Ramos (cell line): ENCODE measurements around the gene LSM14A.
"Not testable (repeated sequence)": the region's sequence is repeated elsewhere in the genome, so short reads cannot be mapped to it uniquely, and the experiment has no call there.

Experiments used
- in situ Hi-C: fragments of 300-500 bp; cut with MboI; formaldehyde crosslinking; loops from one replicate; pipeline ENCODE4 v1.14.3; 2022; ENCODE audit warnings: low sequenced_read_pairs; ENCODE audit not compliant: unreplicated experiment

LSM14A gene

DNA sequence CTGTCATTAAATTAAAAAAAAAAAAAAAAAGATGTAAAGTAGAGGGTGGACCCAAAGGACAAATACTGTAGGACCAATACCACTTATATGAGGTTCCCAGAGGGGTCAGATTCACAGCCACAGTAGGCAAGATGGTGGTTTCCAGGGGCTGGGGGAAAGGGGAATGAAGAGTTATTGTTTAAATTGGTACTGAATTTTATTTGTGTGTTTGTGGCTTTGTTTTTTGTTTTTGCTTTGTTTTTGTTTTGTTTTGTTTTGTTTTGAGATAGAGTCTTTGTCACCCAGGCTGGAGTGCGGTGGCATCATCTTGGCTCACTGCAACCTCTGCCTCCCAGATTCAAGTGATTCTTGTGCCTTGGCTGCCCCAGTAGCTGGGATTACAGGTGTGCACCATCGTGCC lies 17.9 kb upstream of the LSM14A start:
- in situ Hi-C loops, result no loop called here

DNA sequence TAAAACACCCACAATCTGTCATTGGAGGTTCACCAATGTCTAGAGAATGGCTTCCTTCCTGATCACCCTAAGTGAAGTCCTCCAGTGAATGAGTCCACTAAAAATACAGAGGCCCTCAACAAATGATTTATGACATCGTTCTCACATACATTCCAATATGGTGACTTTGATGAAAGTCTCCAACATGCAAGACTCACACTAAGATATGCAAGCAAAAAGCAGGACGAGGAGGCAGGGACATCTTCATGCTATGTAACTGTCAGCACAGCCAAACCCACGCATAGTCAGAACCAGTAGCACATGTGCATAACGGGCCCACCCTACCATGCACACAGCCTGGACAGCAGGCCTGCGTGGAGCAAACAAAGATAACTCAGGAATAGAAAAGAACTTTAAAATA lies 16.6 kb upstream of the LSM14A start:
- in situ Hi-C loops, result no loop called here

DNA sequence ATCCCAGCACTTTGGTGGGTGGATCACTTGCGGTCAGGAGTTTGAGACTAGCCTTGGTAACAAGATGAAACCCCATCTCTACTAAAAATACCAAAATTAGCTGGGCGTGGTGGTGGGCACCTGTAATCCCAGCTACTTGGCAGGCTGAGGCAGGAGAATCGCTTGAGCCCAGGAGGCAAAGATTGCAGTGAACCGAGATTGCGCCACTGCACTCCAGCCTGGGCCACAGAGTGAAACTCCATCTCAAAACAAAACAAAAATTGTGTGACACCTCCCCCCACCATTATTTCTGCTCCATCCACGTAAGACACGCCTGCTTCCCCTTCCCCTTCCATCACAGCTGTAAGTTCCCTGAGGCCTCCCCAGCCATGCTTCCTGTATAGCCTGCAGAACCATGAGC lies 13.3 kb upstream of the LSM14A start:
- in situ Hi-C loops, result not testable (repeated sequence)

DNA sequence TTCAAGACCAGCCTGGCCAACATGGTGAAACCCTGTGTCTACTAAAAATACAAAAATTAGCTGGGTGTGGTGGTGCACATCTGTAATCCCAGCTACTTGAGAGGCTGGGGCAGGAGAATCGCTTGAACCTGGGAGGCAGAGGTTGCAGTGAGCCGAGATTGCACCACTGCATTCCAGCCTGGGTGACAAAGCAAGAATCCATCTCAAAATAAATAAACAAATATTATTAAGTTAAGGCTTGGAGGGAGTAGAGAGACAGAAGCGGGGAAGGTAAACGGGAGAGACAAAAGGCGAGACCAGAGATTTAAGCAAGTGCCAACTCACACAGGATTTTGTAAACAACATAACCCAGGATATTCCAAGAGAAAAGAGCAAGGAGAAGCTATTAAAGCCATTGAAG lies 12.8 kb upstream of the LSM14A start:
- in situ Hi-C loops, result not testable (repeated sequence)

DNA sequence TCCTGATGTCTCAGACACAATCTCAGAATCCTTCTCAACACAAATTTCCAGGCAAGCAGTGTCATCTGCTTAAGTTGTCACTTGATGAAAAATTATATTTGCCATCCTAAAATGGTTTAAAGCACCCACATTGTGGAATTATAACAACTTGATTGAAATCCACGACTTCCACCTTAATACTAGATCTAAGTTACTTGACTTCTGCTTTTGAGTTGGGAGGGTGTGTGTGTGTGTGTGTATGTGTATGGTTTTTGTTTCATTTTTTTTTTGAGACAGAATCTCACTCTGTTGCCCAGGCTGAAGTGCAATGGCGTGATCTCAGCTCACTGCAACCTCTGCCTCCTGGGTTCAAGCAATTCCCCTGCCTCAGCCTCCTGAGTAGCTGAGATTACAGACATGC lies 10.4 kb upstream of the LSM14A start:
- in situ Hi-C loops, result not testable (repeated sequence)

DNA sequence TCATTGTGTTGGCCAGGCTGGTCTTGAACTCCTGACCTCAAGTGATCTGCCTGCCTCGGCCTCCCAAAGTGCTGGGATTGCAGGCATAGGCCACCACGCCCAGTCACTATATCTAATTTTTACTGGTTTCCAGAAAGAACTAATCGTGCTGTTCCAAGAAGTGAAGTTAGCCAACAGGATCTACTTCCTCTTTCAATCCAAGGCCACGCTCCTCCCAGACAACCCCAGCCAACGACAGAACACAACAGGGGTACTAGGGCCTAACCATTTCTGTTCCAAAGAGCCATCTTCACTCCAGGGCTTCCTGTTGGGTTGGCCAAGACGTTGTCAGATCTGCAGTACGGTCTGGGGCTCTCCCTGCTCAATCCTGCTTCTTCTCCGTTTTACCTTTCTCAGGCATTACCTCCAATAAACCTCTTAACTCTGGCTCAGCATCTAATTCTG lies 7.0 kb upstream of the LSM14A start:
- in situ Hi-C loops, result no loop called here

DNA sequence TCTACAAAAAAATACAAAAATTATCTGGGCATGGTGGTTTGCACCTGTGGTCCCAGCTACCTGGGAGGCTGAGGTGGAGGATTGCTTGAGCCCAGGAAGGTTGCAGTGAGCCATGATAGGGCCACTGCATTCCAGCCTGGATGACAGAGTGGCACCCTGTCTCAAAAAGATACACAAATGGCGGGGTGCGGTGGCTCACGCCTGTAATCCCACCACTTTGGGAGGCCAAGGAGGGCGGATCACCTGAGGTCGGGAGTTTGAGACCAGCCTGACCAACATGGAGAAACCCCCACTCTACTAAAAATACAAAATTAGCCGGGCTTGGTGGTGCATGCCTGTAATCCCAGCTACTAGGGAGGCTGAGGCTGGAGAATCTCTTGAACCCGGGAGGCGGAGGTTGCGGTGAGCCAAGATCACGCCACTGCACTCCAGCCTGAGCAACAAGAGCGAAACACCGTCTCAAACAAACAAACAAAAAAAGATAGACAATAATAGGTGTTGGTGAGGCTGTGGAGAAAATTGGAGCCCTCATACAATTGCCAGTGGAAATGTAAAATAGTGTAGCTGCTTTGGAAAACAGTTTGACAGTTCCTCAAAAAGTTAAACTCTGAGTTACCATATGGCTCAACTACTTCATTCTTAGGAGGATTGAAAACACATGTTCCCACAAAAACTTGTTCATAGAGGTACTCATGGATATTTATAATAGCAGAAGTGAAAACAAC lies 2.7 kb upstream of the LSM14A start:
- in situ Hi-C loops, result not testable (repeated sequence)

DNA sequence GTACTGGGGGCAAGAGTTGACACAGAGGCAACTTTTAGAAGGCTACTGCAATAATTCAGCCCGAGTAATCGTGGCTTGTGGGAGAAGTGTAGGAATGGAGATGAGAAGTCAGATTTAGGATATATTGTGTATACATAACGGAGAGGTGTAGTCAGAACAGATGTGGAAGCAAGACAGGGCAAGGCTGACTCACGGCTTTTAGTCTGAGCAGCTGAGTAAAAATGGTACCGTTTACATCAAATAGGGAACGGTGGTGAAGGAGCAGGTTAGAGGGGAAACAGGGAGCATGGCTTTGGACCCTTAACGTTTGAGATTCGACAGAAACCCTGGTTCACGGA lies 796 bp upstream of the LSM14A start:
- in situ Hi-C loops, result no loop called here

DNA sequence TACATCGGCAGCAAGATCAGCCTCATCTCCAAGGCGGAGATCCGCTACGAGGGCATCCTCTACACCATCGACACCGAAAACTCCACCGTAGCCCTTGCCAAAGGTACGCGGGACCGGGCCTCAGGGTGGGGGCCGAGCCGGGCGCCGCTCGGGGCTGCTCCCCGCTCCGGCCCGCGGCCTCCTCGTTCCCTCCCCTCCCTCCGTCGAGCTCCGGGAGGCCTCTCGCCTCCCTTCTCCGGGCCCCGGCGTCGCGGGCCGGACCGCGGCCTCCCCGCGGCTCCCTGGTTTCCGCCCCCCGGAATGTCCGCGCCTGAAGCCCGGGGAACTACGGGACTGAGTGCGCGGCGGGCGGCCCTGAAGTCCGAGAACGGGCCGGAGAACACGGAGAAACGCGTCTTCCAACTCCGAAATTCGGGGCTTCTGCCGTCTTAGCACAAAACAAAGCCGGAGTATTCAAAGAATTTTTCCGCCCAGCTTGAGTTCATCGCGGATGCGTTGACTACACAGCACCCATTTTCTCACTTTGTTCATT lies 423 bp downstream of the LSM14A start:
- in situ Hi-C loops, result no loop called here

DNA sequence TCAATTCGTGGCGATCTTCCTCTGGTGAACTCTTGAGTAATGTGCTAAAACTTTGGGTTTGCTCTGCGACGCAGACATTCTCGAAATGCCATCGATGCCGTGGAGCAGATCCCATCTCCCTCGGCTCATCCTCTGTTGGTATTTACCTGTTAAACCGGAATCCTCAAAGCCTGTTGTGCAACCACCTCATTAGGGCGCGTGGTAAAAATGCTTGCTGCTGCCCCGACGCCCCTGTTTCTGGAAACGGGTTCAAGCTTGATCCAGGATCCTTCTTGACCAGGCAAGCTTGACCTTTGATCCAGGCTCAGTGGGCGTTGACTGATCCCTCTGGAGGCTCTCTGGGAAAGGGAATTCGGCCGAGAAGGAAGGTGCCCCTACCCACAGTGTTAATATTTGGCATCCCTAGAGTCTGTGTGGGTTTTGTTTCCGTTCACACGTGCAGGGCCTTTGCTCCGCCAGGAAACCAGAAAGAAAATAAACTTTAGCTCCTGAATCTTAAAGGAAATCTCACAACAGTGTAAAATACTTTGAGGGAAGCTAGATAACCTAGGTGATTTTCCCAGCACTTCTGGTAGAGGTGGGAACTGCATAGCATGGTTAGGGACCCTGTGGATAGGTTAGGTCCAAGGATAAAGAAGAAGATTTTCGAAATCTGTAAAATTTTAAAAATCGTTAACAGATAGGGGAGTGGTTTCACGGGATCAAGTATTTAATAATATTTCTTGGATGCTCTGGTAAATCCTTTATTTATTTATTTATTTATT lies 1.1 kb downstream of the LSM14A start:
- in situ Hi-C loops, result no loop called here

DNA sequence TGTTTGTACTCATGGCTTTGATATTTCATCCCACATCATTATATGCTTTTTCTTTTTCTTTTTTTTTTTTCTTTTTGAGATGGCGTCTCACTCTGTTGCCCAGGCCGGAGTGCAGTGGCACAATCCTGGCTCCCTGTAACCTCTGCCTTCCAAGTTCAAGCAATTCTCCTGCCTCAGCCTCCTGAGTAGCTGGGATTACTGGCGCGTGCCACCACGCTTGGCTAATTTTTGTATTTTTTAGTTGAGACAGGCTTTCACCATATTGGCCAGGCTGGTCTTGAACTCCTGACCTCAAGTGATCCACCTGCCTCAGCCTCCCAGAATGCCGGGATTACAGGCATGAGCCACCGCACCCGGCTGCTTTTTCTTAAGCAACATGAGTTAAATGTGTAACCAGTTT lies 2.9 kb downstream of the LSM14A start:
- in situ Hi-C loops, result not testable (repeated sequence)

DNA sequence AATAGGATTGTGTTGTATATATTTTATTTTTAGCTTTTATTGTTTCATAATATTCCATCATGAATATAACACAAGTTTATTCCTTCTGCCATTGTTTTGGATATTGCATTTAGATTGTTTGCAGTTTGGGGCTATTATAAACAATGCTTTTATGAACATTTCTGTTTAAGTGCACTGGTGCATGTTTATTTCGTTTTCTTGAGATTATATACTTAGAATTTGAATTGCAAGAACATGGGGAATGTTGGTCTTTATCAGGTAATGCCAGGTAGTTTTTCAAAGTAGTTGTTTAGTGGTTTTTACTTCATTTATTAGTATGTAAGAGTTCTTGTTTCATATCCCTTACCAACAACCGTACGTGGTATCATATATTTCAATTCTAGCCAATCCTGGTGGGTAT lies 4.3 kb downstream of the LSM14A start:
- in situ Hi-C loops, result no loop called here

DNA sequence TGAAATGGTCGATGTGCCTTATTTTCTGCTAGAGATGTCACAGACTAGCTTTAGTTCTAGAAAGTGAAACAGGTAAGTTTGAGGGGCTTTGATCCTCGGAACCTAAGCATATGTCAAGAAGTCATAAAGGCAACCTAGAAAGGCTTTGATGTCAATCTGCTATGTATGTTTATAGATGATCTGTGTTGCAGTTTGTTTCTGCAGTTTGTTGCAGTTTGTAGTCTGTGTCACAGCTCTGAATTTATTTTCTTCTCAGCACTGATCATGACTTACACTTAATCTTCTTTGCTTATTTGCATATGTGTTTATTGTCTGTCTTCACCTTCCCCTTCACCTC lies 5.9 kb downstream of the LSM14A start:
- in situ Hi-C loops, result no loop called here

DNA sequence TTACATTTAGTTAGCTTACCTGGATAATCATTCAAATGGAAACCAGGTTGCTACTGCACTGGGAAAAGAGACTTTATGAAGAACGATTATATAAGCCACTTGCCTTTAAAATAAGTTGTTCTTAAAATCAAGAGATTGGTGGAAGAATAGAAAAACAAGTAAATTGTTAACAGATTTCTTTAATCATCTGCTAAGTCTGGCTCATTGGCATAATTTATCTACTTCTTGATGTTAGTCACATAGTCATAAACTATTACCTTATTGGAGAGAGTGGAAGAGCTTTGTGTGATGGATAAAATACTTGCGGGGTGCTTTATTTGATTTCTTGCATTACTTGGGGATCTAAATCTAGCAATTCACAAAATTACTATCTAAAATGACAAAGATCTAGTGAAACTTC lies 6.8 kb downstream of the LSM14A start:
- in situ Hi-C loops, result no loop called here

DNA sequence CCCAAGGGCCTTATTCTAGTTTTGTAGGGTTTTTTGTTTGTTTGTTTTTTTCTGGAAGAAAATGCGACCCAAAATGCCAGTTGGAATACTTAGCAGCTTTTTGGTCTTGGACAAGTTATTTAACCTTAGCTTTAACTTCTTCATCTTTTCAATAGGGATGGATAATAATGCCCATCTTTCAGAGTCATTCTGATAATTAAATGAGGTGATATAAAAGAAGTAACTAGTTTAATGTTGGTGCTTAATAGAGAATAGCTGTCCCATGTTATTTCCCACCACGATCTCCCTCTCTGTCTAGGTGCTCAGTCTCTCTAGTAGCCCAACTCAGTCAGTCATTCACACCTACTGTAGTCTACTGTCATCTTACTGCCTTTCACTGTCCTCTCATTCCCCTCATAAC lies 8.0 kb downstream of the LSM14A start:
- in situ Hi-C loops, result no loop called here

DNA sequence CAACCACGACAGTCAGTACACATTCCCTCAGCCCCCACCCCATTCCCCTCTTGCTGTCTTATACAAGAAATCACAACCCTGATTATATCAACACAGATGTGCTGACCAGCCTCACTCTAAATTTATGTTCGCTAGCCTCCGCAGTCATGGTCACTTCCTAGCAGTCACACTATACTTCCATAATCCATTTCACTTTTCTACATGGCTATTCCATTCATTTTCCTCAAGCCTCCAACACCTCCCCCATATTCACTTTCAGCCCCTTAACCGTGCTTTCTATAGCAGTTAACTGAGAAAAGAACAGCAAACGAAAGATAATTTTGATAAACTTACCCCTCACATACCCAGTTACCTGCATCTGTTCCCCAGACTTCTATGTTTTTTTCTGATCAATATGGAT lies 8.4 kb downstream of the LSM14A start:
- in situ Hi-C loops, result no loop called here

DNA sequence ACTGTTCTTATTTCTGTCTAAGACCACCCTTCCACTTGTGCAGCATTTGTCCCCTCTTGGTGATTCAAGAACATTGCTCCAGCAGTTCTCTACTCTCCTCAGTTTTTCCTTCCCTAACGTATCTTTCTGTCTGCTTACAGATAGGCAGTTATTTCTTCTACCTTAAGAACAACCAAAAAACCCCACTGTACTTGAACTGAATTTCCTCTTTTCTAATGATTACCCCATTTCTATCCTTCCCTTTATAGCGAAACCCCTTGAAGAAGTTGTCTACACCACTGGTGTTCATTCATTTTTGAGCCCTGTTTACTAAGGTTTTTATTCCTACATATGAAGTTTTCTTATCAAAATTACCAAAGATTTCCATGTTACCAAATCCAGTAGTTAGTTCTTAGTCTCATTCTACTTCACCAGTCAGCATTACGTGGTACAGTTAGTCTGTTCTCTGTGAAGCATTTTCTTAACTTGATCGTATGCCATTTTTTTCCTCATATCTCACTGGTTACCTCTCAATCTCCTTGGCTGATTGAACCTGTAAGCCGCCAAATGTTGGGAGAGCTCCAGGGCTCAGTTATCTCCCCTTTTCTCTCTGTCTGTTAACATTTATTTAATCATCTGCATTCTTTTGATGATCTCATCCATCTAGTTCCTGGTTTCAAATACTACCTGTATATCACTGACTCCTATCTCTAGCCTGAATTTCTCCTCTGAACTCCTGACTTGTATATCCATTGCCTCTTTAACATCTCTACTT lies 9.0 kb downstream of the LSM14A start:
- in situ Hi-C loops, result no loop called here

DNA sequence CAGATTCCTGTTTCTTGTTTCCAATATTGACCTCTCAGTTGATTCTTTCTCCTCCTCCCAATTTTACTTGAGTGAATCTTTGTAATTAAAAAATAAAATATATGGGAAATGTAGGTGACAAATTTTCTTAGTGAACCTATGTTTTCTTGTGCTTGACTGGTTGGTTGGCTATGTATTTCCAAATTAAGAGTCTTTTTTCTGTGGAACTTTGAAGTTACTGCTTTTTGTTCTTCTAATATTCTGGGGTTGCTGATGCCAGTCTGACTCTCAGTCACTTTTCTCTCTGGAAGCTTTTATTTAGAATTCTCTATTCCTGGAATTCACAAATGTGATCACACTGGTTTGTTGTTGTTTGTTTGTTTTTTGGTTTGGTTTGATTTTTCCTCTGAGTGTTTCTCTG lies 9.8 kb downstream of the LSM14A start:
- in situ Hi-C loops, result no loop called here

DNA sequence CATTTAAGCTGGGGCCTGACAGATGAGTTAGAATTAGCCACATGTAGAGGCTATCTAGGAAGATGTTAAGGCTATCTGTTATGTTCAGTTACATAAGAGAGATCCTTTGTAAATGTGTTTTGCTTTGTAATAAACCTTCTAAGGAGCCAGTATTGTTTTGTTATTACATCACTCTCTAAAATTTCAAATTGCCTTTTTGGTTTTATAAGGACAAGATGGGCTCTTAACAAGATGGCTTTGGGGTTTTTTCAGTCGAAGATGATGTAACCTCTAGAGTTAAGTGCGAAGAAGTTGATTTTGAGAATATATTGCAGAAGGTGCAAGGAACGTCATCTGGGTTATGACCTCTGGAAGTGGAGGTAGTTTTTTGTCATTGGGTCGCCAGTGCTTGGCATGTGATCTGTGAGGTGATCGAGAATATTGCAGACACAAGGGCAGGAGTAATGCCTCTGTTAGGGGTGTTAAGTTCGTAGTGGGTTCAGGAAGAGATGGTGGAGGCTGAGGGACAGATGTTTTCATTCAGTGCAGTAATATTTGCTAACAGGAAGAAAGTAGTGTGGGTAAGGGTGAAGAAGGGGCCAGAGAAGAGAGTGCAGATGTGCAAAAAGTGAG lies 12.7 kb downstream of the LSM14A start:
- in situ Hi-C loops, result no loop called here

DNA sequence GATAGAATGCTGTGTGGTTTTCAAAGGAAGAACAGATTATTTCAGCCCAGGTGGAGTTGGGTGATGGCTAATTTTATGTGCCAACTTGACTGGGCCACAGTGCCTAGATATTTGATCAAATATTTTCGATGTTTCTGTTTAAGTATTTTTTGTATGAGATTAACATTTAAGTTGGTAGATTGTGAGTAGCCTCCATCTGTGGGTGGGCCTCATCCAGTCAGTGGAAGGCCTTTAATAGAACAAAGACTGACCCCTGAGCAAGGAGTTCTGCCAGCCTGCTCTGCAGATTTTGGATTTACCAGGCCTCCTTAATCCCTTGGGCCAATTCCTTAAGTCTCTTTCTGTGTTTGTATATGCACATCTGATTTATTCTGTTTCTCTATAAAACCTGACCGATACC lies 13.9 kb downstream of the LSM14A start:
- in situ Hi-C loops, result no loop called here

DNA sequence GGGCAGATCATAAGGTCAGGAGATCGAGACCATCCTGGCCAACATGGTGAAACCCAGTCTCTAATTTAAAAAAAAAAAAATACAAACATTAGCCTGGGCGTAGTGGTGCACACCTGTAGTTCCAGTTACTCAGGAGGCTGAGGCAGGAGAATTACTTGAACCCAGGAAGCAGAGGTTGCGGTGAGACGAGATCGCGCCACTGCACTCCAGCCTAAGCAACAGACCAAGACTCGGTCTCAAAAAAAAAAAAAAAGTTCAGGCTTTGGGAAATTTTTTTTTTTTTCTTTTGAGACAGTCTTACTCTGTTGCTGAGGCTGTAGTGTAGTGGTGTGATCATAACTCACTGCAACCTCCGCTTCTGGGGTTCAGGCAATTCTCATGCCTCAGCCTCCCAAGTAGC lies 14.7 kb downstream of the LSM14A start:
- in situ Hi-C loops, result no loop called here
